ENCODE results near the gene TSPAN32. TPM values are rescaled to one million over a fixed set of nuclear protein-coding genes. Genes with fewer than 3 reads are reported as not detected.

Gene TSPAN32
- polyA plus RNA-seq, 3 donors, result 0.75 to 1.9 (median 1.7) TPM

DNA sequence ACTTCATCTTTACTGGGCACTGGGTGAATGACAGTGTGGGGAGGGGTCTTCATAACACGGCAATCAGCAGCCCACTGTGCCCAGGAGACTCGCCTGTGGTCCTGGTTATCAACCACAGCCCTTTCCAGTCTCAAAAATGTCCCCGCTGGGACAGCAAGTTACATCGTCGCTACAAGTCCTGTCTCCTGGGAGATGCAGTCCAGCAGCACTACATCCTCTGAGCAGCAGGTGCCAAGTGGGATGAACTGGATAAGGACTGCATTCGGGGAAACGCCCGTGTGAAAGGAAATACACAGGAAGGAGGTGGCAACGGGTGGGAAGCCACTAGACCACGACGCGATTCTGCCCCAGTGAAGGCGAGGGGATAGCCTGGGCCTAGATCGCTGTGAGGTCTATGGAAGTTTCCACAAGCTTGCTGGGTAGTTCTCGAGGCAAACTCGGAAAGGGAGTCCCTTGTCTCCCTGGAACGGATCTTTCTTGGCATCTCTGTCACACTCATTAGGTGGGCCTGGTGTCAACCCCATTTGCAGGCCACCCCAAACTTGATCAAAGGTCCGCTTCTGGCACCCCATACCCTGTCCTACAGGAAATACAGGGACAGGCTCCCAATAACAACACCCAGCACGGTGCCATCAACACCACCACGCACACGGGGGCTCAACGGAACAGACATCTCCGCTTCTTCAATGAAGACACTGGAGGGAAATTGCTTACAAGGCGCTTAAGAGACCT is 35.8 kb upstream of the TSPAN32 start:
- H3K27ac ChIP-seq (ENCODE audit: low read depth, low read length), result no peak overlapping the region
- 61 to 84% (median 61%) methylated on average over 24 of the region's 24 CpGs for WGBS, 3 donors

GRCh38 chr11:2266586-2267305 is 35.1 kb upstream of the TSPAN32 start:
- H3K27ac ChIP-seq (ENCODE audit: low read depth, low read length), result no peak overlapping the region
- 90 to 95% (median 93%) methylated on average over 26 of the region's 26 CpGs for WGBS, 3 donors

GRCh38 chr11:2267306-2267850 is 34.4 kb upstream of the TSPAN32 start:
- 60 to 91% (median 89%) methylated on average over 12 of the region's 12 CpGs for WGBS, 3 donors
- no peak overlapping the region for H3K27ac ChIP-seq (ENCODE audit: low read depth, low read length)

- no peak overlapping the region for H3K27ac ChIP-seq (ENCODE audit: low read depth, low read length)
- whole genome bisulfite sequencing, 3 donors, result 67 to 84% (median 77%) methylated on average over 26 of the region's 26 CpGs
These were observed 33.7 kb upstream of the TSPAN32 start for GRCh38 chr11:2267851-2268728.

DNA sequence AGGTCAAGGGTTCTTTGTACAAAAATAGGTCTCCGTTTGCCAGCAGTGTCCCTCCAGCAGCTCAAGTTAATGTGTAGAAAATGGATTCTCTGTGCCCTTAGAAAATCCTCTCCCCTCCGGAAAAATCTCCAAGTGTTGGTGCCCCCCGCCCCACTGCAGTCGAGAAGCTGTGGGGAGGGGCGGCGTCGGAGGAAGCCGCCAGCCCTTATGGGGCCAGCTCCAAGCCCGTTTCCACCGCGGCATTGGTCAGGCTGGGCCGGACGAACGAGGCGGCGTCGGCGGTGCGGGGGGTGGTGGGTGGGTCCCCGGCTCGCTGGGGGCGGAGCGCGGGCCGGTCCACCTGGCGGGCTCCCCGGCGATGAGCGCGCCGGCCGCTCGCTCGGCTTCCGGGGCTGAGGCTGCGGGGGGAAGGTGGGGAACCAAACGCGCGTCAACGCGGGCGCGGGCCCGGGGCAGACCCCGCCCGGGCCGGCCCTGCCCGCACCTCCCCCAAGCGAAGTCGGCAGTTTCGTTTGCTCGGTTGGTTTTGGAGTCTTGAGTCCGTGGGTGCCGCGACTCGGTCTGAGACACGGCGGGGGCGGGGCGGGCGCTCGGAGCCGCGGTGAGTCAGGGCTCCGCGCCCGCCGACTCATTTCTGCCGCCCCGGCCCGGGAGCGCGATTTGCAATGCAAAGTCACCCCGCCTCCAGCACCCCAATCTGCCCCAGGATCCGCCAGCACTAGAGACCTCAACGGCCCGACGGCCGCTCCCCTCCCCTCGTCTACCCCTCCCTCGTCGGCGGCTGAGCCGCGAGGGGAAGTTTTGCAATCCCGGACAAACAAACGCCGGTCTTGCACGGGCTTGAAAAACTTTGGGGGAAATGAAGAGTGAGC is 32.8 kb upstream of the TSPAN32 start:
- H3K27ac ChIP-seq (ENCODE audit: low read depth, low read length), result no peak overlapping the region
- 1 to 2% (median 2%) methylated on average over 53 to 89 of the region's 89 CpGs for WGBS, 3 donors

DNA sequence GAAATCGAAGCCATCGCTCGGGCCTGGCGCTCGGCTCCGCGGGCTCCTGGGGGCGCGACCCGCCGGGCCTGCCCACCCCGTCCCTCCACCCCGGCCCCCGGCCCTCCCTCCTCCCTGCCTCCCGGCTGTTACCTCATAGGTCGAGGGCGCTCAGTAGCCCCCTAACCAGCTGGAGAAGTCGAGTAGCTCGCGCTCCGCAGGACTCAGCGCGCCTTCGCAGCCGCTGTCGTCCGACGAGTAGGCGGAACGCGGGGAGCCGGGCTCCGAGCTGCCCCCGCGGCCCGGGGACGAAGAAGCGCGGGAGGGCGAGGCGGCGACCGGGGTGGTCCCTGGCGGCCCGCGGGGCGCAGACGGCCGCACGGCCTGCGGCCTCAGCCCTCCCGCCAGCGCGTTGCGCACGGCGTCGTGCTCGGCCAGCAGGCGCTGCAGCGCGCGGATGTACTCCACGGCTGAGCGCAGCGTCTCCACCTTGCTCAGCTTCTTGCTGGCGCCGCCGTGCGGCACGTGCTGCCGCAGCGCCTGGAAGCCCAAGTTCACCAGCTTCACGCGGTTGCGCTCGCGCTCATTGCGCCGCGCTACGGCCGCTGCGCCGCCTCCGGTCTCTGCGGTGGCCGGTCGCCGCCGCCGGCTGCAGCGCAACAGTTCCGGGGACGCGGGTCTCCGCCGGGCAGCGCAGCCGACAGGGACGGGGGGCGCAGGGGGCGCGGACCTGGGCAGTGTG is 32.1 kb upstream of the TSPAN32 start:
- no peak overlapping the region for H3K27ac ChIP-seq (ENCODE audit: low read depth, low read length)
- 2% methylated on average over 86 to 104 of the region's 104 CpGs for WGBS, 3 donors

- WGBS, 3 donors, result 2 to 3% (median 2%) methylated on average over 68 to 89 of the region's 89 CpGs
- H3K27ac ChIP-seq (ENCODE audit: low read depth, low read length), result no peak within 1 kb of the TSS
These were observed 31.3 kb upstream of the TSPAN32 start, which contains the start of gene ASCL2 for GRCh38 chr11:2270322-2271076. ASCL2 (minus strand) TSS chr11:2270588; CDS start chr11:2270332, 256 bp downstream.

DNA sequence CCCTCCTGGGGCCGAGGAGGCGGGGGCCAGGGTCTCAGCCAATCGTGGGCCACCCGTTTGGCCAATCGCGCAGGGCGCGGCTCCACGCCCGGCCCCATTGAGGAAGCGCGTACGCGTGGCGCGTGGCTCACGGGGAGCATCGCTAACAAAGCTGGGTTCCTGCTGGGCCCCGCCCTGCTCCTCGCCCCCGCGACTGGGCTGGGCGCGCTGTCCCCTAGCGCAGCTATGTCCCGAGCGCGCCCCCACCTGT is 30.8 kb upstream of the TSPAN32 start:
- H3K27ac ChIP-seq (ENCODE audit: low read depth, low read length), result no peak overlapping the region
- WGBS, 3 donors, result 1 to 3% (median 1%) methylated on average over 27 to 28 of the region's 28 CpGs

GRCh38 chr11:2271327-2272227 is 30.2 kb upstream of the TSPAN32 start:
- no peak overlapping the region for H3K27ac ChIP-seq (ENCODE audit: low read depth, low read length)
- WGBS, 3 donors, result 23 to 31% (median 28%) methylated on average over 42 to 45 of the region's 45 CpGs

GRCh38 chr11:2272228-2272945 is 29.4 kb upstream of the TSPAN32 start:
- WGBS, 3 donors, result 78 to 89% (median 88%) methylated on average over 21 of the region's 21 CpGs
- no peak overlapping the region for H3K27ac ChIP-seq (ENCODE audit: low read depth, low read length)

DNA sequence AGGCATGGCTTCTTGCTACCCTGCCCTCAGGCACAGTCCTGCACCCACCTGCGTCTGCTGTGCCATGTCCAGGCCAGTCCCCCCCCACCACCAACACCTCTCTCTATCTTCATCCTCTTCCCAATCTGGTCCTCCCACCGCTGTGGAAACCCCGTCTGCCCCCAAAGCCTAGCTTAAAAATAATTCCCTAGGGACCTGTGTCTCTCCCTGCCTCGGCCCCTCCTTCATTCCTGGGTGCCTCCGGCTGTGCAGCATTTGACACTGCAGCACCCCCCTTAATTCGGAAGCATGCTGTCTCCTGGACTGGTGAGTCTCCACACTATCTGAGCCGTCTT is 28.9 kb upstream of the TSPAN32 start:
- H3K27ac ChIP-seq (ENCODE audit: low read depth, low read length), result no peak overlapping the region
- WGBS, 3 donors, result 80 to 87% (median 80%) methylated on average over 7 of the region's 7 CpGs

- 79 to 94% (median 92%) methylated on average over 15 of the region's 15 CpGs for WGBS, 3 donors
- H3K27ac ChIP-seq (ENCODE audit: low read depth, low read length), result no peak overlapping the region
These were observed 28.5 kb upstream of the TSPAN32 start for GRCh38 chr11:2273311-2273710.

- 66 to 88% (median 83%) methylated on average over 12 of the region's 12 CpGs for WGBS, 3 donors
- H3K27ac ChIP-seq (ENCODE audit: low read depth, low read length), result no peak overlapping the region
These were observed 28.0 kb upstream of the TSPAN32 start for GRCh38 chr11:2273771-2274170.

DNA sequence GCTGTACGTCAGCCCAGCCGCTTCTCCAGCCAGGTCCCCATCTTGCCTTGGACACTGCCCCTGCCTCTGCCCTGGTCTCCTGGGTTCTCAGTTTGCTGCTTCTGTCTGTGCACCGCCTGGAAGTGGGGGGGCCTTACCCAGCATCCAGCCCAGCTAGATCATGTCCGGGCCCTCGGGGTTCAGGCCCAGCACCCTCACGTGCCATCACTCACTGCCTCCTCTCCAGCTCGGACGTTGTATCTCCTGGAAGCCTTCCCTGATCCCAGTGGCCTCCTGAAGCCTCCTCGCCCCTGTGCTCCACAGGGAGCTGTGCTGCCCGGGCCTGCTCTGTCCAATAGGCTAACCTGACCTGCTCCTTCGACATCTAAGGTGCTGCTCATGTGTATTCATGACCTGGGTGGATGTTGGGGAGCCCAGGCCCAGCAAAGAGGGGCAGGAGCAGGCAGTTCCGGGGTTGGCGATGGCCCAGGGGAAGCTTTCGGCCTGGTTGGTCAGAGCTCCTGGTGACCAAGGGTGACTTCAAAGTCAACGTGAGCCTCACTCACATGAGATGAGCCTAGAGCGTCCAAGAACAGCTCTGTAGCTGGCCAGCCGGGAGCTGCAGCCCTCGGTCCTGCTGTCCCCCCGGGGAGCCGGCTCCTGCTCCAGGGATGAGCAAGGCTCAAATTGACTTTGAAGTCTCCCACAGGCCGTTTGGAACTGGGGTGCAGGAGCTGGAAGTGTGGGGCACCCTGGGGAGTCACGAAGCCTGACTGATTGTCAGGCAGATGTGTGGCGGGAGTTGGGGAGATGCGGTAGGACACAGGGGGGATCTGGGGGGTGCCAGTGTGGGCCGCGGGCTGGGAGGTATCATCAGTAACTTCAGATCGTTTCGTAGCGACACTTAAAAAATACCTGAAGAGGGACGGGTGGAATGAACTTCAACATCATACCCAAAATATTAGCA is 26.2 kb upstream of the TSPAN32 start:
- no peak overlapping the region for H3K27ac ChIP-seq (ENCODE audit: low read depth, low read length)
- WGBS, 3 donors, result 88 to 94% (median 92%) methylated on average over 30 of the region's 30 CpGs

Measured in adipose tissue (tissue), 3 donors.